Neural cell (in vitro differentiated cells): ENCODE measurements around the gene SLC44A2. TPM values are rescaled to one million over a fixed set of nuclear protein-coding genes. Genes with fewer than 3 reads are reported as not detected.

ENCODE experiments used
- H2AFZ ChIP-seq: fragments of 200-600, 300-800 bp; sonication (generic), shearing (Covaris generic); 2 replicates; pipeline ENCODE4 v1.6.0; 2014; ENCODE audit warnings: low read depth, mild to moderate bottlenecking, antibody characterized with exemption, low read length, moderate library complexity
- H3F3A ChIP-seq: fragments of 200-600 bp; shearing (Covaris generic); 2 replicates; pipeline ENCODE4 v1.6.1; 2016; ENCODE audit warnings: mild to moderate bottlenecking, moderate library complexity, mixed read lengths, antibody characterized with exemption, low read length; ENCODE audit not compliant: insufficient read depth, poor library complexity, severe bottlenecking
- H3K27ac ChIP-seq: fragments of 200-600, 300-800 bp; sonication (generic), shearing (Covaris generic); 2 replicates; pipeline ENCODE4 v1.5.1; 2014; ENCODE audit warnings: mild to moderate bottlenecking, low read length, moderate library complexity
- H3K27me3 ChIP-seq: fragments of 300-800, 200-600 bp; sonication (generic), shearing (Covaris generic); 2 replicates; pipeline ENCODE4 v1.6.0; 2014; ENCODE audit warnings: mild to moderate bottlenecking, low read depth, low read length, moderate library complexity; ENCODE audit not compliant: insufficient read depth
- H3K36me3 ChIP-seq: fragments of 300-800, 200-600 bp; sonication (generic), shearing (Covaris generic); 2 replicates; pipeline ENCODE4 v1.5.1; 2014; ENCODE audit warnings: mild to moderate bottlenecking, antibody characterized with exemption, low read length, moderate library complexity; ENCODE audit not compliant: insufficient read depth
- H3K4me2 ChIP-seq: fragments of 300-800, 200-600 bp; sonication (generic), shearing (Covaris generic); 2 replicates; pipeline ENCODE4 v1.6.0; 2014; ENCODE audit warnings: mild to moderate bottlenecking, low read length
- H3K4me3 ChIP-seq: fragments of 300-800, 200-600 bp; sonication (generic), shearing (Covaris generic); 2 replicates; pipeline ENCODE4 v1.5.1; 2014; ENCODE audit warnings: mild to moderate bottlenecking, low read length, moderate library complexity
- H3K79me2 ChIP-seq: fragments of 200-600 bp; shearing (Covaris generic); replicated peaks from 2 replicates; pipeline ENCODE4 v1.6.0; 2014; ENCODE audit warnings: mild to moderate bottlenecking, low read length, moderate library complexity; ENCODE audit not compliant: insufficient read depth
- H3K9ac ChIP-seq: fragments of 300-800, 200-600 bp; sonication (generic), shearing (Covaris generic); 2 replicates; pipeline ENCODE4 v1.6.1; 2016; ENCODE audit warnings: mild to moderate bottlenecking, low read length, mixed read lengths
- H3K9me2 ChIP-seq: fragments of 200-600 bp; shearing (Covaris generic); 2 replicates; pipeline ENCODE4 v1.6.1; 2016; ENCODE audit warnings: mild to moderate bottlenecking, low read length, mixed read lengths; ENCODE audit not compliant: insufficient read depth
- H3K9me3 ChIP-seq: fragments of 200-600, 300-800 bp; sonication (generic), shearing (Covaris generic); 2 replicates; pipeline ENCODE4 v1.6.1; 2016; ENCODE audit warnings: mild to moderate bottlenecking, mixed run types, low read length, moderate library complexity, mixed read lengths
- H4K20me1 ChIP-seq: fragments of 200-600 bp; shearing (Covaris generic); 2 replicates; pipeline ENCODE4 v1.6.1; 2016; ENCODE audit warnings: mild to moderate bottlenecking, mixed run types; ENCODE audit not compliant: insufficient read depth
- EP300 ChIP-seq: fragments of 450-650 bp; conservative IDR thresholded peaks from 2 replicates; pipeline ENCODE4 v1.6.1; 2014; ENCODE audit warnings: antibody characterized with exemption, mild to moderate bottlenecking, moderate library complexity; ENCODE audit not compliant: poor library complexity, severe bottlenecking
- EZH2 ChIP-seq: fragments of 200-600, 300-800 bp; shearing (Covaris generic), sonication (generic); IDR thresholded peaks from 2 replicates; pipeline ENCODE4 v1.6.1; 2014; ENCODE audit warnings: antibody characterized with exemption, low read length, borderline replicate concordance, mild to moderate bottlenecking; ENCODE audit not compliant: insufficient read depth, poor library complexity, severe bottlenecking
- MXI1 ChIP-seq: fragments of 450-650 bp; conservative IDR thresholded peaks from 2 replicates; pipeline ENCODE4 v1.6.1; 2014; ENCODE audit warnings: antibody characterized with exemption, mild to moderate bottlenecking; ENCODE audit not compliant: poor library complexity, severe bottlenecking
- POLR2AphosphoS5 ChIP-seq: IDR thresholded peaks from 2 replicates; pipeline ENCODE4 v1.6.1; 2012
- RAD21 ChIP-seq: fragments of 450-650 bp; conservative IDR thresholded peaks from 2 replicates; pipeline ENCODE4 v1.6.1; 2014; ENCODE audit warnings: antibody characterized with exemption, mild to moderate bottlenecking, moderate library complexity
- SMC3 ChIP-seq: fragments of 450-650 bp; conservative IDR thresholded peaks from 2 replicates; pipeline ENCODE4 v1.6.1; 2014; ENCODE audit warnings: antibody characterized with exemption, mild to moderate bottlenecking, moderate library complexity; ENCODE audit not compliant: poor library complexity
- TAF1 ChIP-seq: IDR thresholded peaks from 2 replicates; pipeline ENCODE4 v1.6.1; 2012; ENCODE audit warnings: low read depth
- polyA plus RNA-seq: library from polyadenylated mRNA; depleted of rRNA; stranded (reverse); fragments of >200 nt; gene quantifications from 2 replicates; pipeline ENCODE4 v1.2.3, GENCODE V29; 2014
- TF ChIP-seq, protein P1 (sequence below): IDR thresholded peaks from 2 replicates; pipeline ENCODE4 v1.6.1; 2012; ENCODE audit warnings: borderline replicate concordance
- TF ChIP-seq, protein P2 (sequence below): fragments of 450-650 bp; IDR thresholded peaks from 2 replicates; pipeline ENCODE4 v1.5.1; 2014; ENCODE audit warnings: antibody characterized with exemption, mild to moderate bottlenecking, moderate library complexity; ENCODE audit not compliant: poor library complexity, severe bottlenecking

Gene SLC44A2
- polyA plus RNA-seq, 1 donor from 2014 or later: 50.0 TPM

DNA sequence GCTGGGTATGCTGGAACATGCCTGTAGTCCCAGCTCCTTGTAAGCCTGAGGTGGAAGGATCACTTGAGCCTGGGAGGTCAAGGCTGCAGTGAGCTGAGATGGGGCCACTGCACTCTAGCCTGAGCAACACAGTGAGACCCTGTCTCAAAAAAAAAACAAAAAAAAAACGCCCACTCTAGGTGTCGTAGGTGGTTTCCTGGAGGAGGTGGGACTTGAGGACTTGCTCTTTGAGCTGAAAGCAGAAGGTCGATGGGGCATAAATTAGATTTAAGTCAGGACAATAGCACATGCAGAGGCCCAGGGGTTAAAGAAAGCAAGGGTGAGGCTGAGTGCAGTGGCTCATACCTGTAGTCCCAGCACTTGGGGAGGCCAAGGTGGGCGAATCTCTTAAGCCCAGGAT lies 15.9 kb downstream of the SLC44A2 start:
- H3K4me2 ChIP-seq: no peak overlapping the region
- TF ChIP-seq EZH2 (no peak), POLR2AphosphoS5 (no peak)

DNA sequence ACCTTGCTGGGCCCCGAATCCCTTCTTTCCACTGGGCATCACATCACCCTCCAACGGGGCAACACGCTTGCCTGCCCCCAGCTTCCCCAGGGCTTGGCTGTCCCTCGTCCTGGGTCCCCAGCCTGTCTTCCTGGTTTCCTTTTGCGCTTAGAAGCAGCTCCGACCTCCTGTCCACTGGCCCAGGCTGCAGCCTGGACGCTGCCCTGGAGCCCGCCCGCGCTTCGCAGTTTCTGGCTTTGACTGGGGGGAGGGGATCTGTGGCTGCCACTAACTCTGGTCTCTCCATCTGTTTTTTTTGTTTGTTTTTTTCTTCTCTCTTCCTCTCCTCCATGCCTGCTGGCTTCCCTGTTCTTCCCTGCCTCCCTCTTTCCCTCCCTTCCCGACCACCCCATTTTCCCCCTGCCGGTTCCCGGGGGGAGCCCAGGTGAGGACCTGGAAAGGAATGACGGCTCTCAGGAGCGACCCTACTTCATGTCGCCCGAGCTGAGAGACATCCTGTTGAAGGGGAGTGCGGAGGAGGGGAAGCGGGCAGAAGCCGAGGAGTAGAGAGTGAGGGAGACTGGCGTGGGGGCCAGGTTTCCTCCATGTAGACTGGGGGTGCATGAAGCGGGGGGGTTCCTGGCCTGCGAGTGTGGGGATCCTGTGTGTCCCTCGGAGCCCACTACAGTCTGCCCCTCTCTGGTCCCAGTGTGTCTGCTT lies 17.3 kb downstream of the SLC44A2 start:
- Histone ChIP-seq H3K4me2 (no peak overlapping the region), H3K9me2 (no peaks in the 10 kb centered on the region), H3K27ac (no peak overlapping the region), H3K27me3 (no peaks in the 10 kb centered on the region), H3K9ac (no peak overlapping the region), H3K79me2 (no peaks in the 10 kb centered on the region), H2AFZ (no peak overlapping the region), H3F3A (no peaks in the 10 kb centered on the region), H4K20me1 (no peaks in the 10 kb centered on the region), H3K9me3 (no peaks in the 10 kb centered on the region), H3K36me3 (no peaks in the 10 kb centered on the region), H3K4me3 (no peak overlapping the region)
- TF ChIP-seq TAF1 (no peak), MXI1 (no peak), POLR2AphosphoS5 (no peak), RAD21 (no peak), EZH2 (no peak), SMC3 (no peak), EP300 (no peak)
- TF ChIP-seq, protein P1, sequence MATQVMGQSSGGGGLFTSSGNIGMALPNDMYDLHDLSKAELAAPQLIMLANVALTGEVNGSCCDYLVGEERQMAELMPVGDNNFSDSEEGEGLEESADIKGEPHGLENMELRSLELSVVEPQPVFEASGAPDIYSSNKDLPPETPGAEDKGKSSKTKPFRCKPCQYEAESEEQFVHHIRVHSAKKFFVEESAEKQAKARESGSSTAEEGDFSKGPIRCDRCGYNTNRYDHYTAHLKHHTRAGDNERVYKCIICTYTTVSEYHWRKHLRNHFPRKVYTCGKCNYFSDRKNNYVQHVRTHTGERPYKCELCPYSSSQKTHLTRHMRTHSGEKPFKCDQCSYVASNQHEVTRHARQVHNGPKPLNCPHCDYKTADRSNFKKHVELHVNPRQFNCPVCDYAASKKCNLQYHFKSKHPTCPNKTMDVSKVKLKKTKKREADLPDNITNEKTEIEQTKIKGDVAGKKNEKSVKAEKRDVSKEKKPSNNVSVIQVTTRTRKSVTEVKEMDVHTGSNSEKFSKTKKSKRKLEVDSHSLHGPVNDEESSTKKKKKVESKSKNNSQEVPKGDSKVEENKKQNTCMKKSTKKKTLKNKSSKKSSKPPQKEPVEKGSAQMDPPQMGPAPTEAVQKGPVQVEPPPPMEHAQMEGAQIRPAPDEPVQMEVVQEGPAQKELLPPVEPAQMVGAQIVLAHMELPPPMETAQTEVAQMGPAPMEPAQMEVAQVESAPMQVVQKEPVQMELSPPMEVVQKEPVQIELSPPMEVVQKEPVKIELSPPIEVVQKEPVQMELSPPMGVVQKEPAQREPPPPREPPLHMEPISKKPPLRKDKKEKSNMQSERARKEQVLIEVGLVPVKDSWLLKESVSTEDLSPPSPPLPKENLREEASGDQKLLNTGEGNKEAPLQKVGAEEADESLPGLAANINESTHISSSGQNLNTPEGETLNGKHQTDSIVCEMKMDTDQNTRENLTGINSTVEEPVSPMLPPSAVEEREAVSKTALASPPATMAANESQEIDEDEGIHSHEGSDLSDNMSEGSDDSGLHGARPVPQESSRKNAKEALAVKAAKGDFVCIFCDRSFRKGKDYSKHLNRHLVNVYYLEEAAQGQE: no peak
- TF ChIP-seq, protein P2, sequence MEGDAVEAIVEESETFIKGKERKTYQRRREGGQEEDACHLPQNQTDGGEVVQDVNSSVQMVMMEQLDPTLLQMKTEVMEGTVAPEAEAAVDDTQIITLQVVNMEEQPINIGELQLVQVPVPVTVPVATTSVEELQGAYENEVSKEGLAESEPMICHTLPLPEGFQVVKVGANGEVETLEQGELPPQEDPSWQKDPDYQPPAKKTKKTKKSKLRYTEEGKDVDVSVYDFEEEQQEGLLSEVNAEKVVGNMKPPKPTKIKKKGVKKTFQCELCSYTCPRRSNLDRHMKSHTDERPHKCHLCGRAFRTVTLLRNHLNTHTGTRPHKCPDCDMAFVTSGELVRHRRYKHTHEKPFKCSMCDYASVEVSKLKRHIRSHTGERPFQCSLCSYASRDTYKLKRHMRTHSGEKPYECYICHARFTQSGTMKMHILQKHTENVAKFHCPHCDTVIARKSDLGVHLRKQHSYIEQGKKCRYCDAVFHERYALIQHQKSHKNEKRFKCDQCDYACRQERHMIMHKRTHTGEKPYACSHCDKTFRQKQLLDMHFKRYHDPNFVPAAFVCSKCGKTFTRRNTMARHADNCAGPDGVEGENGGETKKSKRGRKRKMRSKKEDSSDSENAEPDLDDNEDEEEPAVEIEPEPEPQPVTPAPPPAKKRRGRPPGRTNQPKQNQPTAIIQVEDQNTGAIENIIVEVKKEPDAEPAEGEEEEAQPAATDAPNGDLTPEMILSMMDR: no peak

More for the DNA sequence above, 15.9 kb downstream of the SLC44A2 start:
- Histone ChIP-seq H3K27me3 (no peaks in the 10 kb centered on the region), H3K9ac (no peak overlapping the region), H3K4me3 (no peak overlapping the region), H3K27ac (no peak overlapping the region), H3K9me2 (no peaks in the 10 kb centered on the region), H3K9me3 (no peaks in the 10 kb centered on the region), H2AFZ (no peak overlapping the region), H3F3A (no peaks in the 10 kb centered on the region), H3K36me3 (no peaks in the 10 kb centered on the region), H3K79me2 (no peaks in the 10 kb centered on the region), H4K20me1 (no peaks in the 10 kb centered on the region)
